Dendritic cell treated with granulocyte-macrophage colony-stimulating factor and Interleukin-4, amounts not matched to agents 40 ng/mL and 50 ng/mL, for 4 days (primary cell): ENCODE measurements around the gene ASPDH.

ENCODE experiments used
- H3K27ac Mint-ChIP-seq: one replicate; pipeline ENCODE4 v1.8.0; 2022; ENCODE audit warnings: mild to moderate bottlenecking, mixed read lengths
- H3K27me3 Mint-ChIP-seq: one replicate; pipeline ENCODE4 v1.8.0; 2022; ENCODE audit warnings: mild to moderate bottlenecking, mixed read lengths
- H3K36me3 Mint-ChIP-seq: one replicate; pipeline ENCODE4 v1.8.0; 2022; ENCODE audit warnings: low read depth, mixed read lengths
- H3K4me1 Mint-ChIP-seq: one replicate; pipeline ENCODE4 v1.8.0; 2022; ENCODE audit warnings: low read depth, mixed read lengths
- H3K4me3 Mint-ChIP-seq: one replicate; pipeline ENCODE4 v1.8.0; 2022; ENCODE audit warnings: mild to moderate bottlenecking, moderate library complexity, mixed read lengths
- H3K9me3 Mint-ChIP-seq: one replicate; pipeline ENCODE4 v1.8.0; 2022; ENCODE audit warnings: mixed read lengths
- intact Hi-C: fragments of 100-400 bp; cut with micrococcal nuclease; formaldehyde crosslinking; loops from one replicate; pipeline ENCODE4 v1.15.0; 2022

Gene ASPDH

DNA sequence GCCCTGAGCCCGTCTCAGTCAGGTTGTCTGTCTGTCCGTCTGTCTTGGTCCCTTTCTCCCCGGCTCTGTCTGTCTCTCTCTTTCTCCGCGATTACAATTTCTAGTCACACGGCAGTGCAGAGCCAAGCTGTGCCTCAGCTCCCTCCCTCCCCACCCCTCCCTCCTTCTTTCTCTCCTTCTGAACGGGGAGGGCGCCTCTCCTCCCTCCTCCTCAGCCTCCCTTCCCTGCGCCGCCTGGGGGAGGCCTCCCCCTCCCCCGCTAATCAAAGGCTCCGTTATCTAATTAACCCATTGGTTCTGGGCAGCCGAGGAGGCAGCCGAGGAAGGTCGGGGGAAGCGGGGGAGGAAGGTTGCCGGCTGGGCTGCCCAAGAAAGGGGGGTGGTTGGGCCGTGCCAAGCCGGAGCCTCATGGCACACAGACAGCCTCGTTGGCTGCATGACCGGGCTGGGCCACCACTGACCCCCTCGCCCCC is 38.0 kb upstream of the ASPDH start:
- no peak overlapping the region for H3K4me3 Mint-ChIP-seq
- intact Hi-C loops = no loop called here
- no peaks in the 10 kb centered on the region for H3K9me3 Mint-ChIP-seq
- H3K27ac Mint-ChIP-seq = no peak overlapping the region
- no peaks in the 10 kb centered on the region for H3K36me3 Mint-ChIP-seq
- peaks cover 69% of the 10 kb centered on the region for H3K27me3 Mint-ChIP-seq
- H3K4me1 Mint-ChIP-seq = peaks cover 7% of the 10 kb centered on the region

- no peaks in the 10 kb centered on the region for H3K9me3 Mint-ChIP-seq
- H3K27me3 Mint-ChIP-seq = peaks cover 64% of the 10 kb centered on the region
- no peak overlapping the region for H3K27ac Mint-ChIP-seq
These were observed 37.5 kb upstream of the ASPDH start for GRCh38 chr19:50551034-50551714.

GRCh38 chr19:50550594-50550966 is 36.9 kb upstream of the ASPDH start:
- H3K27me3 Mint-ChIP-seq = peaks cover 59% of the 10 kb centered on the region
- H3K4me3 Mint-ChIP-seq = no peak overlapping the region
- no peaks in the 10 kb centered on the region for H3K9me3 Mint-ChIP-seq
- H3K4me1 Mint-ChIP-seq = no peaks in the 10 kb centered on the region
- no peaks in the 10 kb centered on the region for H3K36me3 Mint-ChIP-seq
- no peak overlapping the region for H3K27ac Mint-ChIP-seq
- intact Hi-C loops = no loop called here

More at GRCh38 chr19:50551034-50551714, 37.5 kb upstream of the ASPDH start:
- Mint-ChIP-seq H3K4me1 (peaks cover 1% of the 10 kb centered on the region), H3K4me3 (no peak overlapping the region), H3K36me3 (no peaks in the 10 kb centered on the region)
- intact Hi-C loops = no loop called here

GRCh38 chr19:50549927-50550593 is 36.3 kb upstream of the ASPDH start:
- no peaks in the 10 kb centered on the region for H3K9me3 Mint-ChIP-seq
- H3K36me3 Mint-ChIP-seq = no peaks in the 10 kb centered on the region
- H3K27ac Mint-ChIP-seq = no peak overlapping the region
- intact Hi-C loops = no loop called here
- H3K27me3 Mint-ChIP-seq = peaks cover 54% of the 10 kb centered on the region
- H3K4me1 Mint-ChIP-seq = no peaks in the 10 kb centered on the region
- H3K4me3 Mint-ChIP-seq = no peak overlapping the region

- intact Hi-C loops = no loop called here
- Mint-ChIP-seq H3K4me1 (no peaks in the 10 kb centered on the region), H3K27me3 (peaks cover 46% of the 10 kb centered on the region), H3K36me3 (no peaks in the 10 kb centered on the region), H3K9me3 (no peaks in the 10 kb centered on the region), H3K27ac (no peak overlapping the region), H3K4me3 (no peak overlapping the region)
These were observed 35.6 kb upstream of the ASPDH start for GRCh38 chr19:50549059-50549926.

GRCh38 chr19:50548191-50549058 is 34.7 kb upstream of the ASPDH start:
- Mint-ChIP-seq H3K27ac (no peak overlapping the region), H3K27me3 (peaks cover 41% of the 10 kb centered on the region), H3K9me3 (no peaks in the 10 kb centered on the region), H3K36me3 (no peaks in the 10 kb centered on the region), H3K4me3 (no peak overlapping the region), H3K4me1 (no peaks in the 10 kb centered on the region)
- intact Hi-C loops = no loop called here

GRCh38 chr19:50547385-50548190 is 33.9 kb upstream of the ASPDH start:
- Mint-ChIP-seq H3K36me3 (no peaks in the 10 kb centered on the region), H3K4me3 (no peak overlapping the region), H3K4me1 (no peaks in the 10 kb centered on the region), H3K27me3 (peaks cover 33% of the 10 kb centered on the region), H3K27ac (no peak overlapping the region), H3K9me3 (no peaks in the 10 kb centered on the region)
- intact Hi-C loops = no loop called here

GRCh38 chr19:50546527-50547221 is 33.0 kb upstream of the ASPDH start:
- Mint-ChIP-seq H3K36me3 (no peaks in the 10 kb centered on the region), H3K4me1 (no peaks in the 10 kb centered on the region), H3K9me3 (no peaks in the 10 kb centered on the region), H3K27me3 (peaks cover 24% of the 10 kb centered on the region), H3K4me3 (no peak overlapping the region), H3K27ac (no peak overlapping the region)
- intact Hi-C loops = no loop called here

GRCh38 chr19:50542943-50543342 is 29.2 kb upstream of the ASPDH start:
- intact Hi-C loops = no loop called here
- no peak overlapping the region for H3K27ac Mint-ChIP-seq
- no peaks in the 10 kb centered on the region for H3K36me3 Mint-ChIP-seq

GRCh38 chr19:50537769-50538230 is 24.1 kb upstream of the ASPDH start:
- Mint-ChIP-seq H3K9me3 (peaks cover 10% of the 10 kb centered on the region), H3K36me3 (no peaks in the 10 kb centered on the region), H3K27ac (no peak overlapping the region), H3K27me3 (peaks cover 11% of the 10 kb centered on the region), H3K4me1 (no peaks in the 10 kb centered on the region), H3K4me3 (no peak overlapping the region)
- intact Hi-C loops = loop anchor here (1.0 kb wide), 1 partner anchor 246 kb away; no protein-coding TSS in a partner anchor

More at GRCh38 chr19:50542943-50543342, 29.2 kb upstream of the ASPDH start:
- peaks cover 3% of the 10 kb centered on the region for H3K27me3 Mint-ChIP-seq
- H3K9me3 Mint-ChIP-seq = no peaks in the 10 kb centered on the region
- H3K4me1 Mint-ChIP-seq = no peaks in the 10 kb centered on the region
- H3K4me3 Mint-ChIP-seq = no peak overlapping the region

- H3K9me3 Mint-ChIP-seq = peaks cover 15% of the 10 kb centered on the region
These were observed 23.6 kb upstream of the ASPDH start for GRCh38 chr19:50537306-50537685.

GRCh38 chr19:50536662-50537305 is 23.1 kb upstream of the ASPDH start:
- Mint-ChIP-seq H3K27ac (no peak overlapping the region), H3K9me3 (peaks cover 15% of the 10 kb centered on the region), H3K4me3 (no peak overlapping the region), H3K27me3 (peaks cover 15% of the 10 kb centered on the region), H3K4me1 (no peaks in the 10 kb centered on the region), H3K36me3 (no peaks in the 10 kb centered on the region)
- intact Hi-C loops = loop anchor here (1.0 kb wide), 1 partner anchor 247 kb away; no protein-coding TSS in a partner anchor

More at GRCh38 chr19:50537306-50537685, 23.6 kb upstream of the ASPDH start:
- Mint-ChIP-seq H3K27me3 (peaks cover 14% of the 10 kb centered on the region), H3K36me3 (no peaks in the 10 kb centered on the region), H3K4me3 (no peak overlapping the region), H3K27ac (no peak overlapping the region), H3K4me1 (no peaks in the 10 kb centered on the region)
- intact Hi-C loops = loop anchor here (1.0 kb wide), 1 partner anchor 246 kb away; no protein-coding TSS in a partner anchor
